Raji (cell line): ENCODE data around the gene MYO9B.
A peak's percentile ranks its signal among the peaks of the same experiment; 100 is the strongest.

Source experiments
- POLR2A ChIP-seq: IDR thresholded peaks from 2 replicates; pipeline ENCODE4 v1.6.1; 2011; ENCODE audit warnings: low read depth, low read length, control low read depth; ENCODE audit not compliant: insufficient read depth

The MYO9B gene

GRCh38 chr19:17215127-17215971 lies 139.8 kb downstream of the MYO9B start, which contains the start of gene USE1:
TSS of gene USE1 (plus strand) at chr19:17215357. CDS start at chr19:17215406, 49 bp downstream.
- peak; percentile 73 for TF ChIP-seq POLR2A

GRCh38 chr19:17216058-17216670 lies 140.6 kb downstream of the MYO9B start:
- TF ChIP-seq POLR2A = no peak

GRCh38 chr19:17219286-17219685 lies 143.7 kb downstream of the MYO9B start:
- no peak for TF ChIP-seq POLR2A

- TF ChIP-seq POLR2A = no peak
Observed at GRCh38 chr19:17220207-17220758, 144.7 kb downstream of the MYO9B start.

- TF ChIP-seq POLR2A = no peak
Observed at GRCh38 chr19:17225053-17225452, 149.5 kb downstream of the MYO9B start.

GRCh38 chr19:17226002-17226933 lies 150.7 kb downstream of the MYO9B start, which contains the start of gene OCEL1:
TSS of gene OCEL1 (plus strand) at chr19:17226226. CDS start at chr19:17226248, 22 bp downstream.
- peak; percentile 97 for TF ChIP-seq POLR2A

- TF ChIP-seq POLR2A = 0 out of 2 replicates have a peak, but pooled peaks have one; percentile 11
Observed at GRCh38 chr19:17227798-17228367, 152.3 kb downstream of the MYO9B start.

GRCh38 chr19:17229890-17230289 lies 154.3 kb downstream of the MYO9B start:
- 0 out of 2 replicates have a peak, but pooled peaks have one; percentile 19 for TF ChIP-seq POLR2A

- no peak for TF ChIP-seq POLR2A
Observed at GRCh38 chr19:17232258-17232657, 156.7 kb downstream of the MYO9B start.

- peak; percentile 64 for TF ChIP-seq POLR2A
Observed at GRCh38 chr19:17234911-17235299, 159.3 kb downstream of the MYO9B start.

GRCh38 chr19:17235300-17235970 lies 159.9 kb downstream of the MYO9B start:
- no peak for TF ChIP-seq POLR2A

GRCh38 chr19:17235971-17236777 lies 160.6 kb downstream of the MYO9B start:
- TF ChIP-seq POLR2A = peak; percentile 43; the same call in 1 of the 2 replicates
